Hepatocyte (in vitro differentiated cells): ENCODE results near the gene DUSP10. TPM values are rescaled to one million over a fixed set of nuclear protein-coding genes. Genes with fewer than 3 reads are reported as not detected.

Experiments used
- DNase-seq: peaks from one replicate; pipeline ENCODE4 v3.0.0-alpha.2; 2016; ENCODE audit warnings: low spot score
- H2AFZ ChIP-seq: fragments of 200-600 bp; sonication (generic); 2 replicates; pipeline ENCODE4 v1.6.0; 2016; ENCODE audit warnings: antibody characterized with exemption, mild to moderate bottlenecking
- H3K27ac ChIP-seq: fragments of 200-600 bp; sonication (generic); 2 replicates; pipeline ENCODE4 v1.5.1; 2016; ENCODE audit warnings: mild to moderate bottlenecking
- H3K27me3 ChIP-seq: fragments of 200-600 bp; sonication (generic); 2 replicates; pipeline ENCODE4 v1.6.1; 2016
- H3K36me3 ChIP-seq: fragments of 200-600 bp; sonication (generic); replicated peaks from 2 replicates; pipeline ENCODE4 v1.5.1; 2016; ENCODE audit warnings: low read depth; ENCODE audit not compliant: insufficient read depth
- H3K4me1 ChIP-seq: fragments of 200-600 bp; sonication (generic); 2 replicates; pipeline ENCODE4 v1.5.1; 2016; ENCODE audit warnings: mild to moderate bottlenecking, moderate library complexity; ENCODE audit not compliant: insufficient read depth
- H3K4me2 ChIP-seq: fragments of 200-600 bp; sonication (generic); 2 replicates; pipeline ENCODE4 v1.6.0; 2016
- H3K4me3 ChIP-seq: fragments of 200-600 bp; sonication (generic); 2 replicates; pipeline ENCODE4 v1.5.1; 2016; ENCODE audit warnings: mild to moderate bottlenecking
- H3K79me2 ChIP-seq: fragments of 200-600 bp; sonication (generic); 2 replicates; pipeline ENCODE4 v1.6.0; 2017; ENCODE audit warnings: mild to moderate bottlenecking
- H3K9me2 ChIP-seq: fragments of 200-600 bp; sonication (generic); replicated peaks from 2 replicates; pipeline ENCODE4 v1.6.0; 2017; ENCODE audit warnings: mild to moderate bottlenecking; ENCODE audit not compliant: insufficient read depth
- H3K9me3 ChIP-seq: fragments of 200-600 bp; sonication (generic); 2 replicates; pipeline ENCODE4 v1.5.1; 2016; ENCODE audit warnings: low read depth, mild to moderate bottlenecking
- H4K20me1 ChIP-seq: fragments of 200-600 bp; sonication (generic); 2 replicates; pipeline ENCODE4 v1.6.0; 2016; ENCODE audit warnings: mild to moderate bottlenecking; ENCODE audit not compliant: insufficient read depth, poor library complexity, severe bottlenecking
- EZH2 ChIP-seq: fragments of 200-600 bp; sonication (generic); IDR thresholded peaks from 2 replicates; pipeline ENCODE4 v1.6.1; 2016; ENCODE audit warnings: antibody characterized with exemption, mild to moderate bottlenecking, borderline replicate concordance
- EZH2phosphoT487 ChIP-seq: fragments of 200-600 bp; sonication (generic); IDR thresholded peaks from one replicate; pipeline ENCODE4 v1.6.1; 2018; ENCODE audit warnings: antibody characterized with exemption, mild to moderate bottlenecking, low read depth, moderate library complexity; ENCODE audit not compliant: unreplicated experiment, severe bottlenecking
- WGBS: methylation state at CpG from one replicate; pipeline ENCODE4 v1.1.6; 2016; ENCODE audit warnings: low lambda C conversion rate; ENCODE audit errors: missing lambda C conversion rate; 5-methylcytosine and 5-hydroxymethylcytosine counted together
- polyA plus RNA-seq: library from polyadenylated mRNA; unstranded; fragments of >200 nt; fragmentation: Nextera tagmentation; extraction: Ambion mirVana; gene quantifications from 2 replicates; pipeline ENCODE4 v1.2.1, GENCODE V29; 2016
- total RNA-seq: library from RNA; depleted of rRNA; stranded (reverse); fragments of >200 nt; gene quantifications from 2 replicates; pipeline ENCODE4 v1.2.3, GENCODE V29; 2014
- TF ChIP-seq, protein P1 (sequence below): fragments of 200-600 bp; sonication (generic); IDR thresholded peaks from 2 replicates; pipeline ENCODE4 v1.5.1; 2016; ENCODE audit warnings: antibody characterized with exemption, mild to moderate bottlenecking; ENCODE audit not compliant: poor library complexity

DUSP10 gene
- total and polyA plus RNA-seq, 2 experiments from 2014 or later: 13.1 to 17.6 TPM

DNA sequence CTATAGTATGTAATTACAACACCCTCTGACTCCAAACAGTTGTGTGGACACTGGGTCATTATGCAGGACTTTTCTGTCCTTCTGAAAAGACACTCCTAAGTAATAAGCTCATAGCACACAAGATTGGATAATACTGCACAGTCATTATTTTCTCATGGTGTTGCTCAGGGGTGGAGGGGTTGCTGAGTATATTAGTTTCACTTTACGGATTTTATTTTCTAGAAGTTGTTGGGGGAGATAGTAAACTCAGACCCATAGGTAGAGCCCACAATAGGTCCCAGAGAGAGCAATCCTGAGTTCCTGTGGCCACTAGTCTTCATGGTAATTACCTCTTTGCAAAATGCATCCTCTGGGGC, 53.4 kb downstream of the DUSP10 start:
- H3K4me3 ChIP-seq: no peak overlapping the region
- no peak overlapping the region for H2AFZ ChIP-seq
- H3K27me3 ChIP-seq: no peaks in the 10 kb centered on the region
- no peaks in the 10 kb centered on the region for H3K4me1 ChIP-seq
- no peaks in the 10 kb centered on the region for H3K9me3 ChIP-seq
- 81% methylated on average over 1 of the region's 1 CpG for WGBS
- no peak overlapping the region for H3K4me2 ChIP-seq
- H3K36me3 ChIP-seq: no peaks in the 10 kb centered on the region
- TF ChIP-seq EZH2phosphoT487 (no peak), EZH2 (no peak)
- TF ChIP-seq, protein P1, sequence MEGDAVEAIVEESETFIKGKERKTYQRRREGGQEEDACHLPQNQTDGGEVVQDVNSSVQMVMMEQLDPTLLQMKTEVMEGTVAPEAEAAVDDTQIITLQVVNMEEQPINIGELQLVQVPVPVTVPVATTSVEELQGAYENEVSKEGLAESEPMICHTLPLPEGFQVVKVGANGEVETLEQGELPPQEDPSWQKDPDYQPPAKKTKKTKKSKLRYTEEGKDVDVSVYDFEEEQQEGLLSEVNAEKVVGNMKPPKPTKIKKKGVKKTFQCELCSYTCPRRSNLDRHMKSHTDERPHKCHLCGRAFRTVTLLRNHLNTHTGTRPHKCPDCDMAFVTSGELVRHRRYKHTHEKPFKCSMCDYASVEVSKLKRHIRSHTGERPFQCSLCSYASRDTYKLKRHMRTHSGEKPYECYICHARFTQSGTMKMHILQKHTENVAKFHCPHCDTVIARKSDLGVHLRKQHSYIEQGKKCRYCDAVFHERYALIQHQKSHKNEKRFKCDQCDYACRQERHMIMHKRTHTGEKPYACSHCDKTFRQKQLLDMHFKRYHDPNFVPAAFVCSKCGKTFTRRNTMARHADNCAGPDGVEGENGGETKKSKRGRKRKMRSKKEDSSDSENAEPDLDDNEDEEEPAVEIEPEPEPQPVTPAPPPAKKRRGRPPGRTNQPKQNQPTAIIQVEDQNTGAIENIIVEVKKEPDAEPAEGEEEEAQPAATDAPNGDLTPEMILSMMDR: no peak
- no peaks in the 10 kb centered on the region for H3K9me2 ChIP-seq
- H4K20me1 ChIP-seq: no peaks in the 10 kb centered on the region
- no peak for DNase-seq
- no peak overlapping the region for H3K27ac ChIP-seq
- H3K79me2 ChIP-seq: no peaks in the 10 kb centered on the region

GRCh38 chr1:221687836-221688487, 53.9 kb downstream of the DUSP10 start:
- no peaks in the 10 kb centered on the region for H3K9me2 ChIP-seq
- H2AFZ ChIP-seq: no peak overlapping the region
- no peaks in the 10 kb centered on the region for H3K9me3 ChIP-seq
- H4K20me1 ChIP-seq: no peaks in the 10 kb centered on the region
- H3K79me2 ChIP-seq: no peaks in the 10 kb centered on the region
- no peaks in the 10 kb centered on the region for H3K36me3 ChIP-seq
- TF ChIP-seq EZH2phosphoT487 (no peak), EZH2 (no peak)
- TF ChIP-seq, protein P1: no peak
- H3K27me3 ChIP-seq: no peaks in the 10 kb centered on the region
- 63% methylated on average over 4 of the region's 4 CpGs for WGBS
- no peak overlapping the region for H3K4me2 ChIP-seq
- no peaks in the 10 kb centered on the region for H3K4me1 ChIP-seq
- no peak overlapping the region for H3K4me3 ChIP-seq
- H3K27ac ChIP-seq: no peak overlapping the region
- DNase-seq: no peak

GRCh38 chr1:221683681-221684080, 58.2 kb downstream of the DUSP10 start:
- no peak for TF ChIP-seq EZH2phosphoT487
- TF ChIP-seq, protein P1: no peak
- no peak for TF ChIP-seq EZH2
- H3K27ac ChIP-seq: no peak overlapping the region
- H3K4me3 ChIP-seq: no peak overlapping the region
- no peaks in the 10 kb centered on the region for H4K20me1 ChIP-seq
- H3K4me2 ChIP-seq: no peak overlapping the region
- H3K36me3 ChIP-seq: no peaks in the 10 kb centered on the region
- WGBS: 87% methylated on average over 2 of the region's 2 CpGs
- H3K9me3 ChIP-seq: no peaks in the 10 kb centered on the region
- H3K79me2 ChIP-seq: no peaks in the 10 kb centered on the region
- no peaks in the 10 kb centered on the region for H3K4me1 ChIP-seq
- H3K9me2 ChIP-seq: no peaks in the 10 kb centered on the region
- no peak for DNase-seq
- H2AFZ ChIP-seq: no peak overlapping the region
- no peaks in the 10 kb centered on the region for H3K27me3 ChIP-seq

GRCh38 chr1:221680085-221680484, 61.8 kb downstream of the DUSP10 start:
- Histone ChIP-seq H2AFZ (no peak overlapping the region), H3K36me3 (no peaks in the 10 kb centered on the region), H3K4me2 (no peak overlapping the region), H3K9me2 (no peaks in the 10 kb centered on the region), H3K4me3 (no peak overlapping the region), H3K4me1 (no peaks in the 10 kb centered on the region), H3K9me3 (no peaks in the 10 kb centered on the region), H3K79me2 (no peaks in the 10 kb centered on the region), H4K20me1 (no peaks in the 10 kb centered on the region), H3K27me3 (no peaks in the 10 kb centered on the region), H3K27ac (no peak overlapping the region)
- TF ChIP-seq EZH2: no peak
- TF ChIP-seq EZH2phosphoT487: no peak
- TF ChIP-seq, protein P1: no peak
- WGBS: 82% methylated on average over 2 of the region's 2 CpGs
- DNase-seq: no peak
